Astrocyte (in vitro differentiated cells and primary cell): ENCODE results near the gene TADA2A. TPM values are rescaled to one million over a fixed set of nuclear protein-coding genes. Genes with fewer than 3 reads are reported as not detected.

Experiments used
- DNase-seq: peaks from one replicate; pipeline ENCODE4 v3.0.0-alpha.2; 2010; ENCODE audit warnings: low read depth
- FAIRE-seq: peaks from 2 replicates; lab custom pipeline; 2011; peaks lifted over from hg19 to GRCh38; lab: Jason Lieb, UNC
- H2AFZ ChIP-seq: 2 replicates; pipeline ENCODE4 v1.6.0; 2012; ENCODE audit warnings: low read depth, low read length, inconsistent platforms
- H3K27ac ChIP-seq: 2 replicates; pipeline ENCODE4 v1.5.1; 2011; ENCODE audit warnings: low read depth, low read length, inconsistent platforms
- H3K27me3 ChIP-seq: 2 replicates; pipeline ENCODE4 v1.6.0; 2011; ENCODE audit warnings: low read length, inconsistent platforms; ENCODE audit not compliant: insufficient read depth
- H3K36me3 ChIP-seq: 2 replicates; pipeline ENCODE4 v1.5.1; 2011; ENCODE audit warnings: low read length, inconsistent platforms; ENCODE audit not compliant: insufficient read depth
- H3K4me1 ChIP-seq: 2 replicates; pipeline ENCODE4 v1.5.1; 2011; ENCODE audit warnings: low read length, inconsistent platforms; ENCODE audit not compliant: insufficient read depth
- H3K4me2 ChIP-seq: 2 replicates; pipeline ENCODE4 v1.6.0; 2012; ENCODE audit warnings: low read length, inconsistent platforms
- H3K4me3 ChIP-seq: 2 replicates; pipeline ENCODE4 v1.5.1; 2011; ENCODE audit warnings: low read depth, mild to moderate bottlenecking, low read length, inconsistent platforms; ENCODE audit not compliant: insufficient read depth
- H3K79me2 ChIP-seq: 2 replicates; pipeline ENCODE4 v1.6.0; 2012; ENCODE audit warnings: mild to moderate bottlenecking, low read length, inconsistent platforms; ENCODE audit not compliant: insufficient read depth
- H3K9ac ChIP-seq: 2 replicates; pipeline ENCODE4 v1.6.0; 2012; ENCODE audit warnings: mild to moderate bottlenecking, low read length, inconsistent platforms
- H3K9me3 ChIP-seq: 2 replicates; pipeline ENCODE4 v1.5.1; 2012; ENCODE audit warnings: low read depth, mild to moderate bottlenecking, low read length, inconsistent platforms; ENCODE audit not compliant: insufficient read depth
- H4K20me1 ChIP-seq: 2 replicates; pipeline ENCODE4 v1.6.0; 2012; ENCODE audit warnings: low read length, inconsistent platforms; ENCODE audit not compliant: insufficient read depth
- H3K27ac Mint-ChIP-seq: one replicate; pipeline ENCODE4 v1.8.0; 2021; ENCODE audit warnings: mild to moderate bottlenecking, mixed read lengths; ENCODE audit not compliant: unreplicated experiment
- H3K27me3 Mint-ChIP-seq: one replicate; pipeline ENCODE4 v1.8.0; 2021; ENCODE audit warnings: low read depth, mixed read lengths; ENCODE audit not compliant: unreplicated experiment
- H3K36me3 Mint-ChIP-seq: one replicate; pipeline ENCODE4 v1.8.0; 2021; ENCODE audit warnings: low read depth, mixed read lengths; ENCODE audit not compliant: unreplicated experiment
- H3K4me1 Mint-ChIP-seq: one replicate; pipeline ENCODE4 v1.8.0; 2021; ENCODE audit warnings: low read depth, mixed read lengths; ENCODE audit not compliant: unreplicated experiment
- H3K4me3 Mint-ChIP-seq: one replicate; pipeline ENCODE4 v1.8.0; 2021; ENCODE audit warnings: mild to moderate bottlenecking, moderate library complexity, mixed read lengths; ENCODE audit not compliant: unreplicated experiment
- H3K9me3 Mint-ChIP-seq: one replicate; pipeline ENCODE4 v1.8.0; 2021; ENCODE audit warnings: mild to moderate bottlenecking, mixed read lengths; ENCODE audit not compliant: unreplicated experiment
- CTCF ChIP-seq: IDR thresholded peaks from 2 replicates; pipeline ENCODE4 v1.5.1; 2011; ENCODE audit warnings: low read depth, mild to moderate bottlenecking, inconsistent platforms, low read length, moderate library complexity; ENCODE audit not compliant: insufficient read depth
- EZH2 ChIP-seq: IDR thresholded peaks from 2 replicates; pipeline ENCODE4 v1.6.1; 2012; ENCODE audit warnings: mild to moderate bottlenecking, low read length, inconsistent platforms; ENCODE audit not compliant: insufficient read depth
- total RNA-seq: library from RNA; stranded (reverse); gene quantifications from 2 replicates; pipeline ENCODE4 v1.2.1, GENCODE V29; 2021

The TADA2A gene
- total RNA-seq, 1 donor from 2014 or later = 14.0 TPM

GRCh38 chr17:37489197-37490001 lies 82.7 kb downstream of the TADA2A start, which contains the start of gene DUSP14:
TSS of gene DUSP14 (plus strand) at chr17:37489891. CDS start at chr17:37512273, 22,382 bp downstream.
- Histone ChIP-seq H3K4me1 (peaks cover 34% of the 10 kb centered on the region), H2AFZ (peak within 1 kb of the TSS; percentile 68), H3K9ac (peak within 1 kb of the TSS; percentile 93), H3K36me3 (no peaks in the 10 kb centered on the region), H3K27ac (peak within 1 kb of the TSS; percentile 96), H3K9me3 (no peaks in the 10 kb centered on the region), H3K4me2 (peak within 1 kb of the TSS; percentile 99), H3K79me2 (peaks cover 36% of the 10 kb centered on the region), H4K20me1 (peaks cover 16% of the 10 kb centered on the region), H3K4me3 (peak within 1 kb of the TSS; percentile 74), H3K27me3 (no peaks in the 10 kb centered on the region)
- H3K27me3 Mint-ChIP-seq = no peaks in the 10 kb centered on the region
- H3K27ac Mint-ChIP-seq = peak within 1 kb of the TSS; percentile 99
- FAIRE-seq (no peak), DNase-seq (peak; percentile 57)
- TF ChIP-seq EZH2 = no peak
- TF ChIP-seq CTCF = no peak
- H3K9me3 Mint-ChIP-seq = no peaks in the 10 kb centered on the region
- peak within 1 kb of the TSS; percentile 96 for H3K4me3 Mint-ChIP-seq
- peaks cover 2% of the 10 kb centered on the region for H3K36me3 Mint-ChIP-seq
- peaks cover 28% of the 10 kb centered on the region for H3K4me1 Mint-ChIP-seq

GRCh38 chr17:37490022-37490587 lies 83.4 kb downstream of the TADA2A start:
- peaks cover 41% of the 10 kb centered on the region for H3K4me1 ChIP-seq
- Mint-ChIP-seq H3K36me3 (peaks cover 2% of the 10 kb centered on the region), H3K9me3 (no peaks in the 10 kb centered on the region), H3K27me3 (no peaks in the 10 kb centered on the region), H3K4me1 (peaks cover 35% of the 10 kb centered on the region), H3K27ac (peak overlapping the region; percentile 99), H3K4me3 (peak overlapping the region; percentile 96)
- no peak overlapping the region for H2AFZ ChIP-seq
- H3K79me2 ChIP-seq = peaks cover 43% of the 10 kb centered on the region
- H3K36me3 ChIP-seq = no peaks in the 10 kb centered on the region
- H3K27me3 ChIP-seq = no peaks in the 10 kb centered on the region
- peak overlapping the region; percentile 93 for H3K9ac ChIP-seq
- DNase-seq = peak; percentile 42
- no peak for FAIRE-seq
- peak overlapping the region; percentile 94 for H3K4me2 ChIP-seq
- no peaks in the 10 kb centered on the region for H3K9me3 ChIP-seq
- peak overlapping the region; percentile 96 for H3K27ac ChIP-seq
- H3K4me3 ChIP-seq = peak overlapping the region; percentile 66
- H4K20me1 ChIP-seq = peaks cover 22% of the 10 kb centered on the region
- TF ChIP-seq CTCF (no peak), EZH2 (no peak)
